HCT116 (cell line): ENCODE data around the gene PTPN1. TPM values are rescaled to one million over a fixed set of nuclear protein-coding genes. Genes with fewer than 3 reads are reported as not detected.

ENCODE experiments used
- ATAC-seq: fragments of 200-7000 bp; cut with Tn5 transposase; 2 replicates; pipeline ENCODE4 v1.9.1; 2020; ENCODE audit warnings: mild to moderate bottlenecking, moderate library complexity
- BruUV-seq: library from RNA; stranded (reverse); fragments of 400-500 nt; replicated peaks from 2 replicates; lab custom pipeline; 2021; lab: Mats Ljungman, UMichigan
- CTCF ChIA-PET: fragments of 300-600 bp; sonication (Branson Sonifier 250); formaldehyde crosslinking; loops from one replicate; lab custom pipeline; 2021; ENCODE audit warnings: antibody characterized with exemption; lab: Charles Lee
- POLR2A ChIA-PET: fragments of 300-600, 350-600 bp; sonication (Branson Sonifier 250); formaldehyde crosslinking; loops from one replicate; lab custom pipeline; 2021; ENCODE audit warnings: antibody characterized with exemption; lab: Charles Lee
- RAD21 ChIA-PET, 2 experiments: fragments of 300-600 bp; sonication (Branson Sonifier 250); formaldehyde crosslinking; loops; one replicate each; lab custom pipeline; 2023; ENCODE audit warnings: low total read pairs in 2 of 2; ENCODE audit not compliant: uncharacterized antibody in 2 of 2, unreplicated experiment in 2 of 2, low non-redundant PET in 1 of 2; lab: Charles Lee
- DNase-seq: peaks from one replicate; pipeline ENCODE4 v3.0.0-alpha.2; 2010; ENCODE audit warnings: low read depth, low spot score
- H2AFZ ChIP-seq: fragments of 200-600 bp; shearing (Covaris generic), sonication (generic); 2 replicates; pipeline ENCODE4 v1.6.1; 2017; ENCODE audit warnings: low read depth, mixed run types, mixed read lengths, antibody characterized with exemption, low read length; ENCODE audit not compliant: poor library complexity, severe bottlenecking
- H3K27ac ChIP-seq: 2 replicates; pipeline ENCODE4 v1.5.1; 2012; ENCODE audit warnings: low read depth, low read length
- H3K27me3 ChIP-seq: fragments of 200-600 bp; sonication (generic); 2 replicates; pipeline ENCODE4 v1.6.1; 2016; ENCODE audit warnings: mixed run types, low read length, mixed read lengths; ENCODE audit not compliant: insufficient read depth
- H3K36me3 ChIP-seq, 2 experiments: fragments of 200-500 bp in 1 of 2; fragments of 200-600 bp in 1 of 2; sonication (Bioruptor generic) in 1 of 2; sonication (generic) in 1 of 2; 2 replicates each; pipeline versions ENCODE4 v1.5.1 to v1.6.1; 2014 to 2016; ENCODE audit warnings: low read length in 2 of 2, inconsistent platforms in 1 of 2, mixed read lengths in 1 of 2, mixed run types in 1 of 2; ENCODE audit not compliant: insufficient read depth in 2 of 2, control insufficient read depth in 1 of 2
- H3K4me1 ChIP-seq, 2 experiments: fragments of 200-600 bp in 1 of 2; sonication (generic) in 1 of 2; 2 replicates each; pipeline versions ENCODE4 v1.5.1 to v1.6.1; 2012 to 2017; ENCODE audit warnings: low read length in 2 of 2, inconsistent platforms in 1 of 2, mild to moderate bottlenecking in 1 of 2, mixed read lengths in 1 of 2, mixed run types in 1 of 2, moderate library complexity in 1 of 2; ENCODE audit not compliant: insufficient read depth in 2 of 2, control insufficient read depth in 1 of 2
- H3K4me2 ChIP-seq: fragments of 200-600 bp; sonication (generic); 2 replicates; pipeline ENCODE4 v1.6.1; 2017; ENCODE audit warnings: mixed run types, low read length, mixed read lengths
- H3K4me3 ChIP-seq, 2 experiments: fragments of 200-600 bp in 1 of 2; sonication (generic) in 1 of 2; replicated peaks in 1 of 2; 2 replicates each; pipeline ENCODE4 v1.5.1; 2011 to 2016; ENCODE audit warnings: low read length in 2 of 2, control low read depth in 1 of 2, low read depth in 1 of 2, mild to moderate bottlenecking in 1 of 2, mixed read lengths in 1 of 2, mixed run types in 1 of 2
- H3K79me2 ChIP-seq: fragments of 200-600 bp; sonication (generic); 2 replicates; pipeline ENCODE4 v1.6.1; 2017; ENCODE audit warnings: mild to moderate bottlenecking, mixed run types, low read length, moderate library complexity, mixed read lengths; ENCODE audit not compliant: insufficient read depth
- H3K9ac ChIP-seq: fragments of 200-600 bp; sonication (generic); 2 replicates; pipeline ENCODE4 v1.6.1; 2016; ENCODE audit warnings: low read length, mixed read lengths
- H3K9me2 ChIP-seq: fragments of 200-600 bp; sonication (generic), shearing (Covaris generic); 2 replicates; pipeline ENCODE4 v1.6.1; 2017; ENCODE audit warnings: mixed run types, mild to moderate bottlenecking, moderate library complexity; ENCODE audit not compliant: insufficient read depth
- H3K9me3 ChIP-seq, 2 experiments: fragments of 200-500 bp in 1 of 2; fragments of 200-600 bp in 1 of 2; sonication (Bioruptor generic) in 1 of 2; sonication (generic) in 1 of 2; 2 replicates each; pipeline ENCODE4 v1.6.1; 2014 to 2017; ENCODE audit warnings: low read length in 2 of 2, mixed read lengths in 2 of 2, inconsistent platforms in 1 of 2, low read depth in 1 of 2, mild to moderate bottlenecking in 1 of 2, mixed run types in 1 of 2, moderate library complexity in 1 of 2; ENCODE audit not compliant: control insufficient read depth in 1 of 2, insufficient read depth in 1 of 2
- H4K20me1 ChIP-seq: fragments of 200-600 bp; sonication (generic), shearing (Covaris generic); 2 replicates; pipeline ENCODE4 v1.6.1; 2017; ENCODE audit warnings: mixed run types, mild to moderate bottlenecking, moderate library complexity; ENCODE audit not compliant: insufficient read depth
- ELF1 ChIP-seq: IDR thresholded peaks from 2 replicates; pipeline ENCODE4 v1.6.1; 2012; ENCODE audit warnings: low read depth, borderline replicate concordance
- EZH2 ChIP-seq: fragments of 200-600 bp; sonication (generic); IDR thresholded peaks from 2 replicates; pipeline ENCODE4 v1.6.1; 2017; ENCODE audit warnings: antibody characterized with exemption, mixed run types
- POLR2AphosphoS5 ChIP-seq: IDR thresholded peaks from 2 replicates; pipeline ENCODE4 v1.6.1; 2011; ENCODE audit warnings: mild to moderate bottlenecking, low read depth, low read length, moderate library complexity
- RAD21 ChIP-seq: IDR thresholded peaks from 2 replicates; pipeline ENCODE4 v1.6.1; 2012; ENCODE audit warnings: low read depth, mild to moderate bottlenecking
- SRF ChIP-seq: IDR thresholded peaks from 2 replicates; pipeline ENCODE4 v1.6.1; 2012; ENCODE audit warnings: low read depth
- ZNF274 ChIP-seq: fragments of 200-500 bp; sonication (Bioruptor generic); IDR thresholded peaks from 2 replicates; pipeline ENCODE4 v1.6.1; 2014; ENCODE audit warnings: mild to moderate bottlenecking, low read depth, low read length, inconsistent platforms
- intact Hi-C: fragments of 100-400 bp; cut with micrococcal nuclease; formaldehyde crosslinking; loops from 2 replicates; pipeline ENCODE4 v1.10.0; 2022
- total RNA-seq: library from RNA; stranded (reverse); gene quantifications from one replicate; pipeline ENCODE4 v1.2.1, GENCODE V29; 2021; ENCODE audit not compliant: unreplicated experiment
- TF ChIP-seq, protein P1 (sequence below): IDR thresholded peaks from 2 replicates; pipeline ENCODE4 v1.6.1; 2012; ENCODE audit warnings: low read depth

PTPN1 gene
- total RNA-seq, 1 experiment from 2014 or later = 47.5 TPM

DNA sequence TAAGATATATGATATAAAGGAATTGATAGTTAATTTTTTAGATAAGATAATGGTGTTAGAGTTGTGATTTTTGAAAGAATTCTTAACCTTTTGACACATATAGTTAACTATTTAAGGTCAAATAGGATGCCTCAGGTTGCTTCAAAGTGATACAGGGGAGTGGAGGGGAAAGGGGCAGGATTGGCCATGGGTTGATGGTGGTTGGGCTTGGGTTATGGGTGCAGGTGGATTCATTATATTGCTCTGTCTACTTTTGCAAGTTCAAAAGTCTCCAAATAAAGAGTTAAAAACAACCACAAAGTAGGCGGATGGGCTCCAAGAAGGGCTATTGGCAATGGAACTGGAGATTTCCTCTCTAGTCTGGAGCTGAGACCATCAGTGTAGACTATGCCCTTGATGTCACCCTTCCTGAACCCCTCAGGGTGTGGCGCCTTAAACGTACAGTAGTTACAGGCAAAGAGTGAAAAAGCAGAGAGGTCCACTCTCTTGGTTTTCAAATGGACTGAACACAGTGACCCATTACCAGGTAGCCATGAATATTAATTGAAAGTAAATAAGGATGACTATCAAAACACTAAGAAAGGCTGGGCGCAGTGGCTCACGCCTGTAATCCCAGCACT lies 81.2 kb downstream of the PTPN1 start:
- no peak for ATAC-seq
- POLR2A ChIA-PET = no interaction called here
- Histone ChIP-seq H3K36me3 (0 out of 4 replicates have a peak, but pooled peaks cover 0 to 2% of the 10 kb centered on the region in 2 experiments), H3K9me2 (no peaks in the 10 kb centered on the region), H3K27me3 (no peaks in the 10 kb centered on the region), H3K27ac (no peak overlapping the region), H3K4me3 (no peak overlapping the region), H4K20me1 (no peaks in the 10 kb centered on the region), H3K4me2 (no peak overlapping the region), H3K4me1 (peaks cover 0 to 4% of the 10 kb centered on the region in 2 experiments; a peak in 1 of 4 replicates), H2AFZ (no peak overlapping the region), H3K9ac (no peak overlapping the region), H3K9me3 (no peaks in the 10 kb centered on the region), H3K79me2 (no peaks in the 10 kb centered on the region)
- RAD21 ChIA-PET = no interaction called here
- intact Hi-C loops = no loop called here
- TF ChIP-seq EZH2 = no peak
- TF ChIP-seq POLR2AphosphoS5 = no peak
- TF ChIP-seq, protein P1, sequence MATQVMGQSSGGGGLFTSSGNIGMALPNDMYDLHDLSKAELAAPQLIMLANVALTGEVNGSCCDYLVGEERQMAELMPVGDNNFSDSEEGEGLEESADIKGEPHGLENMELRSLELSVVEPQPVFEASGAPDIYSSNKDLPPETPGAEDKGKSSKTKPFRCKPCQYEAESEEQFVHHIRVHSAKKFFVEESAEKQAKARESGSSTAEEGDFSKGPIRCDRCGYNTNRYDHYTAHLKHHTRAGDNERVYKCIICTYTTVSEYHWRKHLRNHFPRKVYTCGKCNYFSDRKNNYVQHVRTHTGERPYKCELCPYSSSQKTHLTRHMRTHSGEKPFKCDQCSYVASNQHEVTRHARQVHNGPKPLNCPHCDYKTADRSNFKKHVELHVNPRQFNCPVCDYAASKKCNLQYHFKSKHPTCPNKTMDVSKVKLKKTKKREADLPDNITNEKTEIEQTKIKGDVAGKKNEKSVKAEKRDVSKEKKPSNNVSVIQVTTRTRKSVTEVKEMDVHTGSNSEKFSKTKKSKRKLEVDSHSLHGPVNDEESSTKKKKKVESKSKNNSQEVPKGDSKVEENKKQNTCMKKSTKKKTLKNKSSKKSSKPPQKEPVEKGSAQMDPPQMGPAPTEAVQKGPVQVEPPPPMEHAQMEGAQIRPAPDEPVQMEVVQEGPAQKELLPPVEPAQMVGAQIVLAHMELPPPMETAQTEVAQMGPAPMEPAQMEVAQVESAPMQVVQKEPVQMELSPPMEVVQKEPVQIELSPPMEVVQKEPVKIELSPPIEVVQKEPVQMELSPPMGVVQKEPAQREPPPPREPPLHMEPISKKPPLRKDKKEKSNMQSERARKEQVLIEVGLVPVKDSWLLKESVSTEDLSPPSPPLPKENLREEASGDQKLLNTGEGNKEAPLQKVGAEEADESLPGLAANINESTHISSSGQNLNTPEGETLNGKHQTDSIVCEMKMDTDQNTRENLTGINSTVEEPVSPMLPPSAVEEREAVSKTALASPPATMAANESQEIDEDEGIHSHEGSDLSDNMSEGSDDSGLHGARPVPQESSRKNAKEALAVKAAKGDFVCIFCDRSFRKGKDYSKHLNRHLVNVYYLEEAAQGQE = no peak
- TF ChIP-seq ELF1 = no peak
- TF ChIP-seq SRF = no peak
- TF ChIP-seq RAD21 = no peak
- TF ChIP-seq ZNF274 = no peak
- DNase-seq = no peak
- BruUV-seq = TSS peak; percentile 21
- CTCF ChIA-PET = no interaction called here
